ENCODE results near the gene HECW1.
"Not testable (repeated sequence)": the region's sequence is repeated elsewhere in the genome, so short reads cannot be mapped to it uniquely, and the experiment has no call there.

Gene HECW1

DNA sequence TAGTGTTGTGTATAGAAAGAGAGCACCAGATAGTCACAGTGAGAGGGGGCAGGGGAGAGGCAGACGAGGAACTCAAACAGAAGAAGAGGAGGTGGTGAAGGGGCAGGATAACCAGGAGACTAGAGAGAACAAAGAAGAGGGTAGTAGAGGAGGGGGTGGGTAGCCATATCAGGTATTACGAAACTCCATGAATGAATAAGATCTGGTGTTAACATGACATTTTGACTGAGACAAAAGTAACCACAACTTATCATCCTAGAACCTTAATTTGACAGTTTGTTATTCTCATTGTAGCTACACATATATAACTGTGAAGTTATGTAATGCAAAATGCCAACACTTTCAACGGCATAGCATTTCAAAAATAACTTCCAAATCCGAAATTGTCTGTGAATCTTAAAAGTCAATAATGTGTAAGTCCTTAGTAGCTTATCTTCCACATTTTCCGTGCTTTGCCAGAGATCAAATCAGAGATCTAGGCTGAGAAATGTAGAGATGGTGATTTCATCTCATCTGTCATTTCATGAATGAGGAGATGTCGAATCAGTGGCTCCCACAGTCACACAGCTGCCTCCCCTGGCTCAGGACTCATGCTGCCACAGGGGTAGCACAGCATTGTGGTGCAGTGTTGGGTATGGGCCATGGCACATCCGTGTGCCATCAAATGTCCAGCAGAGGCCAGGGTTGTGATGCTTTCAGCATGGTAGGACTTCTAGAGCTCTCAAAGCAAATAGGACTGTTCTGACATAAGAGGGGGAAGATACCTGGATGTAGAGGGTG lies 202.1 kb downstream of the HECW1 start:
- no peak for DNase-seq

DNA sequence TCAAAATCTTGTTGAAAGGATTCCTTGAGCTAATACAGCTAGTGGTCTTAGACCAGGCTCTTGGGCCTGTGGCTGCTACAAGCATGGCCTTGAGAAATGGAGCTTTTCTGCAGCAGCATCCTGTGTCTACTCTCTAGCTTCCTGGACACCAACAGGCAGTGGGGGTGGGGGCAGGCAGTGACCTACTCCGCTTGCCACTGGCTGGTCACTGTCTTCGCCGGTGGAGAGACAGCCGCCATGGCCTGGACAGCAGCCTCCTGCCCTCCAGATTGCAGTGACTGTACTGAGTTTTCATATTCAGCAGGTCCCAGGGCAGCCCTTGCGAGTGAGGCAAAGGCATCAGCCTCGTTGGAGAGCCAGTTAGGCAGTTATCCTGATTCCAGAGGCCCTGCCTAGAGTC lies 204.6 kb downstream of the HECW1 start:
- no peak for DNase-seq

DNA sequence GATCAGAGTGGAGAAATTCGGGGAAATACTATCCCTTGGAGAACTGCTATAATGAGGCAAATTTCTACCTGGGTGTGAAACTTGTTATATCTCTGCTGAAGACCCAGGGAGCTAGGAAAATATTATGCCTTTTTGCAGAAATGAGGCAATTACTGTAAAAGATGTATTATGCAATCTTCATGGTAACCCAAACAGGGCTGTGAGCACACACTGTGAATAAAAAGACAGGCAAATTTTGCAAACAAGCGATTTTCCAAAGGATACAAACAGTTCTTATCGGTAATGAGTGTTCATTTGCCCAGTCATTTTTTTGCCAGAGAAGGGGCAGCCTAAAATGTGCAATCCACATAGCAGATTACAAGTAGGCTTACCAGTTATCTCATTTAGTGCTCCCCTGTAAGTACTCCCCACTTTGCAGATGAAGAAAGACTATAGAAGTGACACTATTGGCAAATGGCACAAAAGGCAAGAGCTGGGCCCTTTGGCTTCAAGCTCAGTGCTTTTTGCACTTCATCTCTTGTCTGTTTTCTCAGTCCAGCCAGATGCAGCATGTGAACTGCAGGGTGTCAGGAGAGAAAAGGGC lies 205.8 kb downstream of the HECW1 start:
- DNase-seq = no peak

DNA sequence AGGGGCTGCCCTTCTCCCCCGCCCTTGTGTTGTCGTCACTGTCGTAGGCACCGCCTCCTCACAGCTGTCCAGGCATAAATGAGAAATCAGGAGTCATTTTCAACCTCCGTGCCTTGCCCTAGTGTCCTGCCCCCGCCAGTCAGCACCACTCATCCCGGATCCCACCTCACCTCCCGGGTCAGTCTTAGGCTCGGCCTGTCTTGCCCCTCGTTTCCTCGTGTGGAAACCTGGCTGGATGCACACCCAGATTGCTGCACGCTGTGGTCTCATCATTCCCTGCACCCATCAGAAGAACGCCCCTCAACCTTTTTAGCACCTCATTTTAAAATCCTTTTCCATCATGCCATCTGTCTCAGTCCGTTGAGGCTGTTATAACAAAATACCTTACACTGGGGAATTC lies 213.1 kb downstream of the HECW1 start:
- DNase-seq = no peak

DNA sequence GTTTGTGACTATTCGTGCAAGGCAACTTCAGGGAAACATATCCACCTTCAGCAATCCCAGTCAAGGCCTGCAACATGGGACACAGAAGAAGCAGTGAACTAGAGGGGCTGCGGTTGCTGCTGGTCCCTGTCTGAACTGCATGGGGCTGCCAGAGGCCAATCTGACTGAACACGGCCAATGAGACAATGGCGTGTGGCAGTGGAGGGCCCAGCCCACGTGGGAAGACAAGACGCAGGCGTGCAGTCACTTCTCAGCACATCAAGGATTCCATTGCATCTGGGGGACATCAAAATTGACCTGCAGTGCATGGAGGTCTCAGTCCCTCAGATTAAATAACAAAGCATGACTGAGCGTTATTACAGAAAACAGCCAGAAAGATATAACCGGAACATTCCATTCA lies 215.9 kb downstream of the HECW1 start:
- DNase-seq = no peak

DNA sequence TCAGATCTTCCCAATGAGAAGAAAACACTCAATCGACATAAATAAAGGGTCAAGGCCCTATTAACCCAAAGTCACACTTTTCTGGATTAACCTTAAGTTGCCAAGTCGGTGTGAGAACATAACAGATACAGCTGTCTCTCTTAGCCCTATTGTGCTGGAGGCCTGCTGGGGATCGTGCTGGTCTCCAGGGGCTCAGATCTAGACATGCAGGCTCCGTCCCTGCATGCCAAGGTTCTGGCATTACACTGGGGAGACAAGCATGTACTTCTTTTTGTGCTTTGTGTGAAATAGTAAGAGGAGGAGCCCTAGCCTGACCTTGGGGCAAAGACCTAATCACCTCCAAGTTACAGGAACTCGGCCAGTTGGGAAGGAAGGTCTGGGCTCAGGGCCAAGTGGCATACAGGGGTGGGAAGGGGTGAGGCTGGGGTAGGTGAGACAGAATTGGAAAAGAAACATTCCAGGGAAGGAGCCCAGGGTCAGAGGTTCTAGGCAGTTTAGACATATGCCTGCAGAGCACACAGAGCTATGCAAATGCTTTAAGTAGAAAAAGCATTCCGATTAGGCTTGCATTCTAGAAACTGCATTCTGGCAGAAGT lies 216.4 kb downstream of the HECW1 start:
- DNase-seq = no peak

DNA sequence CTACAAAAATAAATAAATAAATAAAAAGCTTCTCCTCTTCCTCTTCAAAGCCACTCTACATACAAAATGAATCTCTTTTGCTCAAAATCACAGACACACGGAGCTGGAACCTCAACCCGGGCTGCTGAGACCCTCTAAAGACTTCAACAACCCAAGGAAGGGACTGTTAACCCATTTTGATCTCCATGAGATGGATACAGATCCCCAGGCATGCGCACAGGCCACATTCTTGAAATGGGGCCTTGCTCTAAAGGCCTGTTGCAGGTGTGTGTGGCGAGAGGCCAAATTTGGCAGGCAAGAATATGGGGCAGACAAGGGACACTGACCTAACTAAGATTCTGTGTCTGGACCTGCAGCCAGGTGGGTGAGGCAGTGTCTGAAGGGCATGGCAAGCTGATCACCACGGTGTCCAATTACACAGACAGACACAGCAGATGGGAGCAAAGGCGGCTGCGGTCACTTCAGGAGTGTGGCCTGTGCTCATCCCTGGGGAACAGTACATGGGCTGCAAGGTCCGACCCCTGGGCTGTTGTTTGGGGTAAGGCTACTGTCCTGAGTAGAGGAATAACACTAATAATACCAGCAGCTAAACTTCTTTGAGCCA lies 219.8 kb downstream of the HECW1 start:
- no peak for DNase-seq

DNA sequence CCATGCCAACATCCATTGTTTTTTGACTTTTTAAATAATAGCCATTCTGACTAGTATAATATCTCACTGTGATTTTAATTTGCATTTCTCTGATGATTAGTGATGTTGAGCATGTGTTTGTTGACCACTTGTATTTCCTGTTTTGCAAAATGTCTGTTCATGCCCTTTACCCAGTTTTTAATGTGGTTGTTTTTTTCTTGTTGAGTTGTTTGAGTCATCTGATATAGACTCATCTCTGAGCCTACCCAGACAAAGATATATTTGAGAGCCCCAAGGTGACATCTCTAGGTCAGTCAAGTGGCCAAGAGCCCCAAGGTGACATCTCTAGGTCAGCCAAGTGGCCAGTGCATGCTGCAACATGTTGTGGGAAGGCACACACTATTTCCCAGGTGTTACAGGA lies 224.7 kb downstream of the HECW1 start:
- no peak for DNase-seq

DNA sequence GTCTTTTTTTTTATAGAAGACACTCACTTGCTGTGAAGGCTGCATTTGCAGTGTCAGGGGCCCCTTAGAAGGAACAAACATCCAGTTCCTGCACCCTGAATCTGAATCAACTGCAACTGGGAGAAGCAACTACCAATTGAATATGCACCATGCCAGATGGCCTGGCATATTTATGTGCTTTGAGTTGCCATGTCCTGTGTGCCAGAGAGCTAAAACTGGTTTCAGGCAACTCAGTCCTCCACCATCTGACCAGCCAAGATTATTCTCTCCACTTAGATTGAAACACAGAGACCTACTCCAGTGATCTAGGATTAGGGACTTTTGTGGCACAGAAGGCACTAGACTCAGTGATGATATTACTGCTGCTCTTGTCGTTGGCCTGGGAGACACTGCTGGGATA lies 225.4 kb downstream of the HECW1 start:
- DNase-seq = no peak

DNA sequence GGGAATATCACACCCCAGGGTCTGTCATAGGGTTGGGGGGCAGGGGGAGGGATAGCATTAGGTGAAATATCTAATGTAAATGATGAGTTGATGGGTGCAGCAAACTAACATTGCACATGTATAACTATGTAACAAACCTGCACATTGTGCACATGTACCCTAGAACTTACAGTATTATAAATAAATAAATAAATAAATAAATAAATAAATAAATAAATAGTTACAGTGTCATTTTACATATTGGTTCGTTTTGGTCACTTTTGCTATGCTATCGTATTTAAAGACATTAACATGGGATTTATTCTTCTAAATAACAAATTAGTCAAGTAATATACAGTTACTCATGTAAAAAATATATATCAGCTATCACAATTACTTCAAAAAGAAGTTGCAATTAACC lies 228.7 kb downstream of the HECW1 start:
- no peak for DNase-seq

DNA sequence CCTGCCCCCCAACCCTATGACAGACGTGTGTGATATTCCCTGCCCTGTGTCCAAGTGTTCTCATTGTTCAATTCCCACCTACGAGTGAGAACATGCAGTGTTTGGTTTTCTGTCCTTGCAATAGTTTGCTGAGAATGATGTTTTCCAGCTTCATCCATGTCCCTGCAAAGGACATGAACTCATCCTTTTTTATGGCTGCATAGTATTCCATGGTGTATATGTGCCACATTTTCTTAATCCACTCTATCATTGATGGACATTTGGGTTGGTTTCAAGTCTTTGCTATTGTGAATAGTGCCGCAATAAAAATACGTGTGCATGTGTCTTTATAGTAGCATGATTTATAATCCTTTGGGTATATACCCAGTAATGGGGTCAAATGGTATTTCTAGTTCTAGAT lies 231.0 kb downstream of the HECW1 start:
- not testable (repeated sequence) for DNase-seq

DNA sequence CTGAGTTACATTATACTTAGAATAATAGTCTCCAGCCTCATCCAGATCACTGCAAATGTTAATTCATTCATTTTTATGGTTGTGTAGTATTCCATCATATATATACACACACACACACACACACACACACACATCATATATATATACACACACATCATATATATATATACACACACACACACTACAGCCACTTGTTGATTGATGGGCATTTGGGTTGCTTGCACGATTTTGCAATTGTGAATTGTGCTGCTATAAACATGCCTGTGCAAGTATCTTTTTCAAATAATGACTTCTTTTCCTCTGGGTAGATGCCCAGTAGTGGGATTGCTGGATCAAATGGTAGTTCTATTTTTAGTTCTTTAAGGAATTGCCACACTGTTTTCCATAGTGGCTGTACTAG lies 233.2 kb downstream of the HECW1 start:
- DNase-seq = not testable (repeated sequence)

DNA sequence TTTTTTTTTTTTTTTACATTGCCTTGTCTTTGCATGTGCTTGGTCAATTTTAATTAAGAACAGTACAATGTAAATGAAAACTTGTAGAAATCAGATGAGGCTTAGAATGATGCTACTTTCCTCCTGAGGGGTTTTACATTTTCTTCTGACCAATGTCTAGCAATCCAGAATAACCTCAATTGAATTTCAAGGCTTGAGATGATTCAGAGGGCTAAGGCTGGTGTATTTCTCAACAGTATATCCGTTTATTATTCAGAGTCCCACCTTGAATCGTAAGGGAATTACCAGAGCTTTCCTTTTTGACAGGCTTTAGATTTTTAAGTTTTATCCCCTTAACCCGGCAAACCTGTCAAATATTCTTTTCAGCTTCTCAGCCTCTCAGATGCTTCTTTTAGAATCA lies 239.2 kb downstream of the HECW1 start:
- DNase-seq = no peak

DNA sequence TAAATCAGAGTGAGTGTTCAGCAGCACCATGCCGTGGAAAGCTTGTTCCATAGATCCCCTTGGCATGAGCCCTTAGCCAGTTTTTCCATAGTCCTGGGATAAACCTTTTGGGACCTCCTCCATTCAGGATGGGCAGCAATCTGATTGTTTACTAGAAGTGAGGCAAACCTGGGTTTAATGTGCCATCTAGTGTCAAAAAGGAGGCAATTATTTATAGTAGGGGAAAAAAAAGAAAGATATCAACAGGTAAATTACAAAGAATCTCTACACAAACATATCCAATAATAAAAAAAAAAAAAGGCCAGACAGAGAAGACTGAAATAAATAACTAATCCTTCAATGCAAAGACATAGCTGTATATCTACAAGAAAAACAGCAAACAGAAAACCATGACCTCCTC lies 241.5 kb downstream of the HECW1 start:
- DNase-seq = no peak

DNA sequence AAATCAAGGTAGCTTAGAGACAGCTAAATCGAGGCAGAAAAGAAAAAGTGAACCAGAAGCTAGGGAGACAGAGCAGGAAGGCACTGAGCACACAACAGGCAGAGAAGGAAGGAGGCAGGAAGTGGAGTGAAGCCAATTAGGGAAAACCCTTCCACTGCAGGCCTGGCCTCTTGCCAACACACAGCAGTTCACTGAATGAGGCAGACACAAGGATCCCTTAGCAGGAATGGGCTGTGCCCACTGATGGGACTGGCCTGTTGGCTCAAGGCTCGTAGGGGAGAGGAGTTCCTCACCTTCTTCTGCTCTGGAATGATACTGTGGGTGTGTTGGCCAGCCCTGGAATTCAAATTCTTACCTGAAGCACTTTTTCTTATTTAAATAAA lies 250.2 kb downstream of the HECW1 start:
- no peak for DNase-seq

DNA sequence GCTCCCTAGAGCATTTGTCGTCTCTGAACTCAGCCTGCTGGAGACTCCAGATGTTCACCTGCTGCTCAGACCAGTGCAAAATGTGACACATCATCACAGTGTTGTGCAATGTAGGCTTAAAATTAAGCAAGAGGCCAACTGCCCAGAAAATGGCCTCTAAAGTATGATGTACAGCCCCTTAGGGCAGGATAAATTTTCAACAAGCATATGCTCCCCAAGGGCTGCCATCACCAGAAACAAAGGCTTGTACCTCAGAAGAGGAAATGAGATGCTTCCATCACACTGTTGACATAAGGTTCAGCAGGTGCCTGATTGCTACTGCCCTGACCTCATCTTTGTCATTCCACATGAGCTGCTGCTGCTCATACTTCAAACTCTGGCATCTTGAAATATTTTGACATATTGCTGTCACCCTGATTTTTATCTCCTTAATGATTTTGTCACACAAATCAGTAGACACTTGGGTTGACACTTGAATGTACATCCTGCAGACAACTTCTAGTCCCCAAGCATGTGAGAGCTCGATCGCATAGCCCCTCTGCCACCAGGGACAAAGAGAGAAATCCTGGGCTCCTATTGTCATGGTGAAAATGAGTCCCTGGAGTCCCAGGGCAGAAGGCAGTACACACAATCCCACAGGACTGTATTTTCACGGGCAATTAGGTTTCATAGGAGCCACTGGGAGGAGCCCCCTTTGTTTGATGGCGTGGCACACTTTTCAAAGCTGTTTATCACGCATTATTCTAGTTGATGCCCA lies 250.8 kb downstream of the HECW1 start:
- no peak for DNase-seq

DNA sequence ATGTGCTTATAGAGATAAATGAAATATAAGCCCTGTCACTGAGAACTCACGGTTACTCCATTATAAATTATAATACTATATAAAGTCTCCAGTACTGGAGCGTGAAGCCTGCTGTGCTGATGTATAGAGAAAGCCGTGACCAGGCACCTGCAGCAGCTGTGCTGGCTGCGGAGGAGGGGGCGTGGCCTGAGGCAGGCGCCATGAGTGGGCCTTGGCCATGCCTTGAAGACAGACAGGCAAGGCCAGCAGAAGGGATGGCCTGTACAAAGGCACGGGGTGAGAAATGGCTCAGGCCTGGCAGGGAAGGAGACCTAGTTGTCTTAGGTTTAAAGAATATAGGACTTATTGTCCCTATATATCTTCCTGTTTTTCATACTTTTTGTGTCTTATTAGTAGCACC lies 251.9 kb downstream of the HECW1 start:
- DNase-seq = no peak

DNA sequence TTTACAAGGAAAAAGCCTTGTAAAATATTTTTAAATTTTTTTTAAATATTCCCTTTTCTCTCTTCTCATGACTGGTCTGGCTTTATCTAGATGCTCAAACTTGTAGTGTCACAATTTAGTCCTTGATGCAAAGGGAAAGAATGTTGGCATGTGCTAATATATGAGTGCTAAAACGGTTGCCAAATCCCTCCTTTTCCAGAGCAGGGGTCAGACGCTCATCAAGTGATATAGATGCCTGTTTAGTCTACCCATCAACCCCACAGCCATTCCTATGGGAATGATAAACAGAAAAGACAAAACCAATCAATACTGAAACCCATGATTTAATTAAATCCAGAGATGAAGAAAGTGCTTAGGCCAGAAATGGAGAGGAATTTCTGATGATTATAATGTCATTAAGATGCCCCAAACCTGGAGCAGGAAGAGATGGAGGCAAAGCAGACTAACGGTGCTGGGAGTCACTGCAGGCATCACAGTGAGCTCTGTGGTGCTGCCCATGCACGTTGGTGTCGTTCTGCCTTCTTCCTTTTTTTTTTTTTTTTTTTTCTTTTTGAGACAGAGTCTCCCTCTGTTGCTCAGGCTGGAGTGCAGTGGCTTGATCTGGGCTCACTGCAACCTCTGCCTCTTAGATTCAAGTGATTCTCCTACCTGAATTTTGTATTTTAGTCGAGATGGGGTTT lies 260.4 kb downstream of the HECW1 start:
- DNase-seq = no peak

DNA sequence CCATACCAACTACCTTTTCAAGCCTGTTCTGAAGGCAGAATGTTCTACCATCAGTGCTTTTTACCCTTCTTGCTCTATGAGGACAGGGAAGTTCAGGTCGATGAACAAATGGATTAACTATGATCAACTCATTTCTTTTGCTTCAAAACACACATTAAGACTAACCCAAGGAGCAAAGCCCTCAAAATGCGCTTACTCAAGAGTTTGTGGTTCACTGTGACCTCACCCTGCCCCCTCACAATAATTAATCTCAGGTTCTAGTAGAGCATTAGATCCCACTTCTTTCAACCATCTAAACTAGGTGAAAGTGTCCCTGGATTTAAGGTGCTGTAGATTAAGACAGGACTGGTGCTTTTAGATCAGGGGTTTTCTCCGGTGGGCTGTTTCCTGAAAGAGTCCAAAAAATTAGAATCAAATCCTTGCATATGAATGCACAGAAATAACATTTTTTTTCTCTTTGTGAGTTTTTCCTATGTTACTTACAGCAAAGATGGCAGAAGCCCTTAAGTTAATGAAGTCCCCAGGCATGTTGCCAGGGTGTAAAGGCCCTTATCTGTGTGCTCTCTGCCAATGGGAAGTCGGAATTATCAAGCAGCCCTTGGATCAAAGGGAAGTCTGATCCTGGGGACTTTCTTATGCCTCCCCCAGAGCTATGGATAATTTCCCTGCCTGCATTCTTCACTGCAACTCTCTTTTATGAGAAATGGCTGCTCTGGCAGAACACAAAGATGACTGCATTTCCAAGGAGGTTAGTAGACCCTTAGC lies 264.9 kb downstream of the HECW1 start:
- no peak for DNase-seq

DNA sequence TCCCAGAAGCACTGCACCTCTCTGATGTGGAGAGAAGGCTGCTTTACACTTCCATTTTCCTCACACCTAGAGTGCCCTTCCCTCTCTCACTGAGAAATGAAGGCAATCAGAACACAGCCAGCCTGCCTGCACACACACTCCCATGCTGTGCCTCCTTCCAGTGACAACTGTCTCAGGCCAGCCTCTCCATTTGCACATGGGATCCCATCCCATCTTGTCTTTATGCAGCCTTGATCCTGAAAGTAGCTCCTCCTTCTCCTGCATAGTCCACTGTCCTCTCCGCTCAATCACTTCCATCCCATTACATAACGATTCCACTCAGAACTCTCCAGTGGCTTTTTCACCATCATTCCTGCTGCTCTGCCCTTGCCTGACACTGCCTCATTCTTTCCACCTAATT lies 266.8 kb downstream of the HECW1 start:
- no peak for DNase-seq

DNA sequence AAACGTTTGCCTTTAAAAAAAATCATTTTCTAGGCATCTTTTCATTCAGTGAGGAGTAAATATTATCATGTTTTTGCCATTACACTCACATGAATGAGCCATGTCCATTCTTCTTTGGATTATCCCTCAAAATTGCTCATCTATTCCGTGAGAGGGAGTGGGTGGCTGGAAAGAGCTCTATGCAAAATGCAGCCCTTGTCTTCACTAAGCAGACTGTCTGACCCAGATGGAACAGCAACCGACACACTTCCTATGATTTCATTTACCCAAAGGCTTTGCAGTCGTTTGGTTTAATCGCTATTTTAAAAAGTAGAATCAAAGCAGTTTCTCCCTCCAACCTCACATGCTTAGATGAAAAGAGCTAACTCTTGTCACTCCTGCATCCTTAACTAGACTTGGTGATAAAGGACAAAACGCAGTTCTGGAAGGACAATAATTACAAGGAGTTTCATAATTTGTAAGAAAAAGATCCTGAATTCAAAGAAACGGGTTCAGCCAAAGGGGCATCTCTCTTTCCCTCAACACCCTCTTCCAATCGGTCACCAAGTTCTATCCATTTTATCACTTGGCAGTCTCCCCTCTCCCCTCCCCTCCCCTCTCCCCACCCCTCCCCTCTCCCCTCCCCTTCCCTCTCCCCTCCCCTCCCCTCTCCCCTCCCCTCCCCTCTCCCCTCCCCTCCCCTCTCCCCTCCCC lies 272.3 kb downstream of the HECW1 start:
- no peak for DNase-seq
